ENCODE measurements around the gene TTLL11. TPM values are rescaled to one million over a fixed set of nuclear protein-coding genes. Genes with fewer than 3 reads are reported as not detected.

Gene TTLL11
- total and polyA plus RNA-seq, 2 experiments from 2014 or later: 5.5 to 7.6 TPM

DNA sequence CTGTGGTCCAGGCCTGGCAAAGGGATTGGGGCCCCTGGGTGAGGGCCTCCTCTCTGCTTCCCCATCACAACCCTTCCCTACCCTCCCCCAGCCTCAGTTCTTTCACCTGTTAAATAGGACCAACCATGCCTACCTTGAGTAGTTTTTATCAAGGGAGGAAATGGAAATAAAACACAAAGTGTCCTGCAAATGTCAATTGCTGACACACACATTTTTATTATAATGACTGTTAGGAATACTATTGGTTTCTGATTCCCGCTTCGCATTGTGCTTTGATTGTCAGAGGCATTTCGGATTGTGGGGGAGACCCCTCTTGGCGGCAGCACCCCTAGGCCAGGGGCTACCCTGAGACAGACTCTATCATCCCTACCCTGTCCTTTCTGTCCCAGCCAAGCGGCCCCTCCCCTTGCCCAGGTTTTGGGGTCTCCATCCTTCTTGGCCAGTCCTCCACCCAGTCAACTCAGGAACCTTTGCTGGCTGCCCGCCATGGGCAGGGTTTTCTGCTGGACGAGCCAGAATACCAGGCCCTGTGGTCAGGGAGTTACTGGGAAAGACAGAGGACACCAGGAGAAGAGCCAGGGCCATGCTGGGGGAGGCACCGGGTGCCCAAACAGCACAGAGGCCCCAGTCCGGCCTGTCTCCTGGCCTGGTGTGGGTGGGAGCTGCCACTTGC, 18.4 kb upstream of the TTLL11 start:
- no peaks in the 10 kb centered on the region for H3K9me2 ChIP-seq (replicated peaks; ENCODE audit: insufficient read depth)
- 89% methylated on average over 9 of the region's 9 CpGs for WGBS (ENCODE audit: low lambda C conversion rate, missing lambda C conversion rate)
- no peak overlapping the region for H2AFZ ChIP-seq
- no peak overlapping the region for H3K4me2 ChIP-seq
- H3K36me3 ChIP-seq (replicated peaks; ENCODE audit: insufficient read depth, low read depth): no peaks in the 10 kb centered on the region
- DNase-seq (ENCODE audit: low spot score): no peak
- H3K4me1 ChIP-seq (ENCODE audit: insufficient read depth): no peaks in the 10 kb centered on the region
- H3K27ac ChIP-seq: no peak overlapping the region
- H3K4me3 ChIP-seq: no peak overlapping the region
- no peaks in the 10 kb centered on the region for H3K79me2 ChIP-seq
- no peaks in the 10 kb centered on the region for H3K9me3 ChIP-seq (ENCODE audit: low read depth)
- TF ChIP-seq, protein P1, sequence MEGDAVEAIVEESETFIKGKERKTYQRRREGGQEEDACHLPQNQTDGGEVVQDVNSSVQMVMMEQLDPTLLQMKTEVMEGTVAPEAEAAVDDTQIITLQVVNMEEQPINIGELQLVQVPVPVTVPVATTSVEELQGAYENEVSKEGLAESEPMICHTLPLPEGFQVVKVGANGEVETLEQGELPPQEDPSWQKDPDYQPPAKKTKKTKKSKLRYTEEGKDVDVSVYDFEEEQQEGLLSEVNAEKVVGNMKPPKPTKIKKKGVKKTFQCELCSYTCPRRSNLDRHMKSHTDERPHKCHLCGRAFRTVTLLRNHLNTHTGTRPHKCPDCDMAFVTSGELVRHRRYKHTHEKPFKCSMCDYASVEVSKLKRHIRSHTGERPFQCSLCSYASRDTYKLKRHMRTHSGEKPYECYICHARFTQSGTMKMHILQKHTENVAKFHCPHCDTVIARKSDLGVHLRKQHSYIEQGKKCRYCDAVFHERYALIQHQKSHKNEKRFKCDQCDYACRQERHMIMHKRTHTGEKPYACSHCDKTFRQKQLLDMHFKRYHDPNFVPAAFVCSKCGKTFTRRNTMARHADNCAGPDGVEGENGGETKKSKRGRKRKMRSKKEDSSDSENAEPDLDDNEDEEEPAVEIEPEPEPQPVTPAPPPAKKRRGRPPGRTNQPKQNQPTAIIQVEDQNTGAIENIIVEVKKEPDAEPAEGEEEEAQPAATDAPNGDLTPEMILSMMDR (IDR thresholded peaks at IDR 0.05; ENCODE audit: poor library complexity): no peak
- TF ChIP-seq EZH2phosphoT487 (IDR thresholded peaks at IDR 0.05; ENCODE audit: low read depth, severe bottlenecking, unreplicated experiment): no peak
- TF ChIP-seq EZH2 (IDR thresholded peaks at IDR 0.05; ENCODE audit: borderline replicate concordance): no peak
- H3K27me3 ChIP-seq: peaks cover 15% of the 10 kb centered on the region
- H4K20me1 ChIP-seq (ENCODE audit: insufficient read depth, poor library complexity, severe bottlenecking): no peaks in the 10 kb centered on the region

DNA sequence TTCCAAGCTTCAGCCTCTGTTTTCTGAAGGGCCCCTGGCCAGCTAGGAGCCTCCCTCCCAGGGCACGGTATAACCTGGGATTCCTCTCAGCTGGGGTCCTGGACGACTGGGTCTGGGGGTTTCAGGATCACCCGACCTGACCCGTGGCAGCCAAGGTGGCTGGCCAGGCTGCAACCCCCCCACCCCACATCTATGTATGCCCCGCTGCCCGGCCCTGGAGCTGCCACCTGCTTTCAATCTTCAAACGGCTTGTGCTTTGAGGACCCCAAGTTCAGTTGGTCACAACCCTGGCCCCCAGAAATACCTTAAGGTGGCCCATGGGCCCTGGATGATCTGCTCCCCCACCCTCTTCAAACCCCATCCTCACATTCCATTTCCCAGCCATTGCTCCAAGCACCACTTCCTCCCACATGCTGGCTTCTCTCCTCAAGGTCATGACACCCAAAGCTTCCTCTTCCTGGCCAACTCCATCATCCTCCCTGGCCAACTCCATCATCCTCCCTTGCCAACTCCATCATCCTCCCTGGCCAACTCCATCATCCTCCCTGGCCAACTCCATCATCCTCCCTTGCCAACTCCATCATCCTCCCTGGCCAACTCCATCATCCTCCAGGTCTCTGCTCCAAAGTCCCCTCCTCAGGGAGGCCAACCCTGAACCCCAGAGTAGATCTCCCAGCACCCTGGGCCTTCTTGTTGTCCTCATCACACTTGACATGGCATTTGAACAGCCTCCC, 17.2 kb upstream of the TTLL11 start:
- H3K4me1 ChIP-seq (ENCODE audit: insufficient read depth): no peaks in the 10 kb centered on the region
- H4K20me1 ChIP-seq (ENCODE audit: insufficient read depth, poor library complexity, severe bottlenecking): no peaks in the 10 kb centered on the region
- H3K9me3 ChIP-seq (ENCODE audit: low read depth): no peaks in the 10 kb centered on the region
- no peak for TF ChIP-seq EZH2 (IDR thresholded peaks at IDR 0.05; ENCODE audit: borderline replicate concordance)
- TF ChIP-seq EZH2phosphoT487 (IDR thresholded peaks at IDR 0.05; ENCODE audit: low read depth, severe bottlenecking, unreplicated experiment): no peak
- TF ChIP-seq, protein P1 (IDR thresholded peaks at IDR 0.05; ENCODE audit: poor library complexity): no peak
- no peak overlapping the region for H3K4me2 ChIP-seq
- no peaks in the 10 kb centered on the region for H3K79me2 ChIP-seq
- H2AFZ ChIP-seq: no peak overlapping the region
- no peak for DNase-seq (ENCODE audit: low spot score)
- H3K36me3 ChIP-seq (replicated peaks; ENCODE audit: insufficient read depth, low read depth): no peaks in the 10 kb centered on the region
- 93% methylated on average over 7 of the region's 7 CpGs for WGBS (ENCODE audit: low lambda C conversion rate, missing lambda C conversion rate)
- no peak overlapping the region for H3K27ac ChIP-seq
- H3K27me3 ChIP-seq: peaks cover 11% of the 10 kb centered on the region
- no peaks in the 10 kb centered on the region for H3K9me2 ChIP-seq (replicated peaks; ENCODE audit: insufficient read depth)
- no peak overlapping the region for H3K4me3 ChIP-seq

DNA sequence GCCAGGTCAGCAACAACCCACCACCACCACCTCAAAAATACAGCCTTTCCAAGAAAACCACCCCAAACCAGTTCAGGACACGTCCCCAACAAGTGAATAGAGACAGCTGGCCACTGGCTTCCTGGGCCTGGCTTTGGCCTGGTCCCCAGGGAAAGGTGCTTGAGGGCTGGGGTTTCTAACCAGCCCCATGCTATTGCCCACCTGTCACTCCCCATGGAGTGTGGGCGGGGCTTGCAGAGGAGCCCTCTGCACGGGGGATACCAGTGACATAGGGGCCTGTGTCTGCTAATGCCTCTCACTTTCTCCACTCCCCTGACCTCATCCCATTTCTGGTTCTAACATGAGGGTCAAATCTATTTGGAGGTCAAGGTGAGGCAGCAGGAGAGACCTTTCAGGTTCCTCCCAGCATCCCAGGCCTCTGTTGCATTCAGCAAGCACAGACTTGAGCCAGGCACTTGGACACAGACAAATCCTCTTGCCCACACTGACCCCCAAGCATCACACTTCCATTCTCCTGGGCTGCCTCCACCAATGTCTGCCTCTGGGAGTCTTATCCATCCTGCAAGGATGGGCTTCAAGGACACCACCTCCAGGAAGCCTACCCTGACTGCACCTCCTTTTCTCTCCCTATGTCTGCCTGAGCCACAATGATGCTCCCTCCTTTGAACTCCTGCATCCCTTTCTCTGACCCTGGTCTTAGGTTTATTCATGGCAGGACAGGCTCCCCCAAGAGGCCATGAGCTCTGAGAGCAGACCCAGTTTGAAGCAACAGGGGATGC, 16.1 kb upstream of the TTLL11 start:
- Histone ChIP-seq H3K4me3 (no peak overlapping the region), H3K79me2 (no peaks in the 10 kb centered on the region), H3K36me3 (replicated peaks; ENCODE audit: insufficient read depth, low read depth) (no peaks in the 10 kb centered on the region), H3K4me1 (ENCODE audit: insufficient read depth) (no peaks in the 10 kb centered on the region), H3K27me3 (peaks cover under 1% of the 10 kb centered on the region), H3K9me2 (replicated peaks; ENCODE audit: insufficient read depth) (no peaks in the 10 kb centered on the region), H3K4me2 (no peak overlapping the region), H3K27ac (no peak overlapping the region), H2AFZ (no peak overlapping the region), H3K9me3 (ENCODE audit: low read depth) (no peaks in the 10 kb centered on the region), H4K20me1 (ENCODE audit: insufficient read depth, poor library complexity, severe bottlenecking) (no peaks in the 10 kb centered on the region)
- 72% methylated on average over 3 of the region's 3 CpGs for WGBS (ENCODE audit: low lambda C conversion rate, missing lambda C conversion rate)
- DNase-seq (ENCODE audit: low spot score): no peak
- TF ChIP-seq EZH2 (IDR thresholded peaks at IDR 0.05; ENCODE audit: borderline replicate concordance) (no peak), EZH2phosphoT487 (IDR thresholded peaks at IDR 0.05; ENCODE audit: low read depth, severe bottlenecking, unreplicated experiment) (no peak)
- TF ChIP-seq, protein P1 (IDR thresholded peaks at IDR 0.05; ENCODE audit: poor library complexity): no peak

Measured in hepatocyte (in vitro differentiated cells).